Measurements from ENCODE around the gene IFNW1. TPM values are rescaled to one million over a fixed set of nuclear protein-coding genes. Genes with fewer than 3 reads are reported as not detected.

Gene IFNW1
- total RNA-seq, 1 experiment from 2014 or later = not detected

DNA sequence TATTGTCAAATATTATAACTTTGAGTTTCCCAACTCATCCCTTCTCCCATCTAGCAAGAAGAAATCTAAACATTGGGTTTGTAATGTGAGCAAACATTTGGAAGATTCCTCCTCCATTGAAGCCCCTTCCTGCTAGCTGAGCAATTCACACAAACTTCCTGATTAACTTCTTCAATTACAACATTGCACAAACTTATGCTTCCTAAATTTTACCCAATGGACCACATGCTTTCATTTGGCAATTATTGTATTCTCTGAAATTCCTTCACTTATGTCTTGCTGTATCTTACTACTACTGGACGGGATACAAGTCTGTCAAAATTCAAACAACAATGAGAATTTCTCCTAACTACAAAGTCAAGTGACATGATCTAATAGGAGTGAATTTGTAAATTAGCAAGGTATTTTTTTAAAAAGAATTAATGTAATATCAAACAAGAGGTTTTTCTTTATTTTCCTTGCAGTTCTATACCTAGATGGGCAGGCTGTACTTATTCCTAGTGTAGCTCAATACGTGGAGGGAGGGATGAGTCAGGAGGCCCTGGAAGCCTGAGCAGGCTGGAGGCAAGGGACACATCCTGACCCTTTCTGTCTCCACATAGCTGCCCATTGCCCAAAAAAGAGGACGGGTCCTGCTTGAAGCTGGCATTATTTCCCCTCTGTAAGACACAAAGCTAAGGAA is 11.8 kb upstream of the IFNW1 start (continued):
- TF ChIP-seq, protein P1, sequence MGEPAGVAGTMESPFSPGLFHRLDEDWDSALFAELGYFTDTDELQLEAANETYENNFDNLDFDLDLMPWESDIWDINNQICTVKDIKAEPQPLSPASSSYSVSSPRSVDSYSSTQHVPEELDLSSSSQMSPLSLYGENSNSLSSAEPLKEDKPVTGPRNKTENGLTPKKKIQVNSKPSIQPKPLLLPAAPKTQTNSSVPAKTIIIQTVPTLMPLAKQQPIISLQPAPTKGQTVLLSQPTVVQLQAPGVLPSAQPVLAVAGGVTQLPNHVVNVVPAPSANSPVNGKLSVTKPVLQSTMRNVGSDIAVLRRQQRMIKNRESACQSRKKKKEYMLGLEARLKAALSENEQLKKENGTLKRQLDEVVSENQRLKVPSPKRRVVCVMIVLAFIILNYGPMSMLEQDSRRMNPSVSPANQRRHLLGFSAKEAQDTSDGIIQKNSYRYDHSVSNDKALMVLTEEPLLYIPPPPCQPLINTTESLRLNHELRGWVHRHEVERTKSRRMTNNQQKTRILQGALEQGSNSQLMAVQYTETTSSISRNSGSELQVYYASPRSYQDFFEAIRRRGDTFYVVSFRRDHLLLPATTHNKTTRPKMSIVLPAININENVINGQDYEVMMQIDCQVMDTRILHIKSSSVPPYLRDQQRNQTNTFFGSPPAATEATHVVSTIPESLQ (CRISPR knock-in tag; IDR thresholded peaks at IDR 0.05) = no peak
- TF ChIP-seq, protein P2, sequence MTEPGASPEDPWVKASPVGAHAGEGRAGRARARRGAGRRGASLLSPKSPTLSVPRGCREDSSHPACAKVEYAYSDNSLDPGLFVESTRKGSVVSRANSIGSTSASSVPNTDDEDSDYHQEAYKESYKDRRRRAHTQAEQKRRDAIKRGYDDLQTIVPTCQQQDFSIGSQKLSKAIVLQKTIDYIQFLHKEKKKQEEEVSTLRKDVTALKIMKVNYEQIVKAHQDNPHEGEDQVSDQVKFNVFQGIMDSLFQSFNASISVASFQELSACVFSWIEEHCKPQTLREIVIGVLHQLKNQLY (CRISPR knock-in tag; IDR thresholded peaks at IDR 0.05) = no peak
- TF ChIP-seq, protein P3, sequence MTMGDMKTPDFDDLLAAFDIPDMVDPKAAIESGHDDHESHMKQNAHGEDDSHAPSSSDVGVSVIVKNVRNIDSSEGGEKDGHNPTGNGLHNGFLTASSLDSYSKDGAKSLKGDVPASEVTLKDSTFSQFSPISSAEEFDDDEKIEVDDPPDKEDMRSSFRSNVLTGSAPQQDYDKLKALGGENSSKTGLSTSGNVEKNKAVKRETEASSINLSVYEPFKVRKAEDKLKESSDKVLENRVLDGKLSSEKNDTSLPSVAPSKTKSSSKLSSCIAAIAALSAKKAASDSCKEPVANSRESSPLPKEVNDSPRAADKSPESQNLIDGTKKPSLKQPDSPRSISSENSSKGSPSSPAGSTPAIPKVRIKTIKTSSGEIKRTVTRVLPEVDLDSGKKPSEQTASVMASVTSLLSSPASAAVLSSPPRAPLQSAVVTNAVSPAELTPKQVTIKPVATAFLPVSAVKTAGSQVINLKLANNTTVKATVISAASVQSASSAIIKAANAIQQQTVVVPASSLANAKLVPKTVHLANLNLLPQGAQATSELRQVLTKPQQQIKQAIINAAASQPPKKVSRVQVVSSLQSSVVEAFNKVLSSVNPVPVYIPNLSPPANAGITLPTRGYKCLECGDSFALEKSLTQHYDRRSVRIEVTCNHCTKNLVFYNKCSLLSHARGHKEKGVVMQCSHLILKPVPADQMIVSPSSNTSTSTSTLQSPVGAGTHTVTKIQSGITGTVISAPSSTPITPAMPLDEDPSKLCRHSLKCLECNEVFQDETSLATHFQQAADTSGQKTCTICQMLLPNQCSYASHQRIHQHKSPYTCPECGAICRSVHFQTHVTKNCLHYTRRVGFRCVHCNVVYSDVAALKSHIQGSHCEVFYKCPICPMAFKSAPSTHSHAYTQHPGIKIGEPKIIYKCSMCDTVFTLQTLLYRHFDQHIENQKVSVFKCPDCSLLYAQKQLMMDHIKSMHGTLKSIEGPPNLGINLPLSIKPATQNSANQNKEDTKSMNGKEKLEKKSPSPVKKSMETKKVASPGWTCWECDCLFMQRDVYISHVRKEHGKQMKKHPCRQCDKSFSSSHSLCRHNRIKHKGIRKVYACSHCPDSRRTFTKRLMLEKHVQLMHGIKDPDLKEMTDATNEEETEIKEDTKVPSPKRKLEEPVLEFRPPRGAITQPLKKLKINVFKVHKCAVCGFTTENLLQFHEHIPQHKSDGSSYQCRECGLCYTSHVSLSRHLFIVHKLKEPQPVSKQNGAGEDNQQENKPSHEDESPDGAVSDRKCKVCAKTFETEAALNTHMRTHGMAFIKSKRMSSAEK (CRISPR knock-in tag; IDR thresholded peaks at IDR 0.05; ENCODE audit: borderline replicate concordance) = no peak
- TF ChIP-seq, protein P4, sequence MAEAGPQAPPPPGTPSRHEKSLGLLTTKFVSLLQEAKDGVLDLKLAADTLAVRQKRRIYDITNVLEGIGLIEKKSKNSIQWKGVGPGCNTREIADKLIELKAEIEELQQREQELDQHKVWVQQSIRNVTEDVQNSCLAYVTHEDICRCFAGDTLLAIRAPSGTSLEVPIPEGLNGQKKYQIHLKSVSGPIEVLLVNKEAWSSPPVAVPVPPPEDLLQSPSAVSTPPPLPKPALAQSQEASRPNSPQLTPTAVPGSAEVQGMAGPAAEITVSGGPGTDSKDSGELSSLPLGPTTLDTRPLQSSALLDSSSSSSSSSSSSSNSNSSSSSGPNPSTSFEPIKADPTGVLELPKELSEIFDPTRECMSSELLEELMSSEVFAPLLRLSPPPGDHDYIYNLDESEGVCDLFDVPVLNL (CRISPR knock-in tag; IDR thresholded peaks at IDR 0.05; ENCODE audit: borderline replicate concordance, low read depth) = no peak

DNA sequence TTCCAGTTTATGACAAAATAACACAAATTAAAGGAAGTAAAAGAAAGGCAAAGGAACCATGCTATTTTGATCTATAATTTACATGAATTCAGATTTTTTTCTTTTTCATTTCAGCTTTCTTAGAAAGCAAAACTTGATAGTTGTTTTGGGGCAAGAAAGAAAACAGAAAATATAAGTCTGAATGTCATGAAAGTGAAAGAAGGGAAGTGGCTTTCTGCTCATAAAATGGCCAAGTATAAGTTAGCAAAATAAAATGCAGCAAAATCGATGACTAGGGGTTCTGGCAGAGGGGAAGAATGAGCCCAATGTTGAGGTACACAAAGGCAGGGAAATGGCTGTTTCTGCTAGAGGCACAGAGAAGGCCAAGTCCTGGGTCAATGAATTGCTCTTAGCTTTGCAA is 3.0 kb upstream of the IFNW1 start:
- Mint-ChIP-seq H3K27ac (no peak overlapping the region), H3K4me3 (no peak overlapping the region), H3K27me3 (ENCODE audit: low read depth) (no peaks in the 10 kb centered on the region), H3K36me3 (no peaks in the 10 kb centered on the region), H3K4me1 (no peaks in the 10 kb centered on the region), H3K9me3 (peaks cover 22% of the 10 kb centered on the region)
- DNase-seq (ENCODE audit: low spot score) (no peak), ATAC-seq (no peak)
- TF ChIP-seq, protein P5, sequence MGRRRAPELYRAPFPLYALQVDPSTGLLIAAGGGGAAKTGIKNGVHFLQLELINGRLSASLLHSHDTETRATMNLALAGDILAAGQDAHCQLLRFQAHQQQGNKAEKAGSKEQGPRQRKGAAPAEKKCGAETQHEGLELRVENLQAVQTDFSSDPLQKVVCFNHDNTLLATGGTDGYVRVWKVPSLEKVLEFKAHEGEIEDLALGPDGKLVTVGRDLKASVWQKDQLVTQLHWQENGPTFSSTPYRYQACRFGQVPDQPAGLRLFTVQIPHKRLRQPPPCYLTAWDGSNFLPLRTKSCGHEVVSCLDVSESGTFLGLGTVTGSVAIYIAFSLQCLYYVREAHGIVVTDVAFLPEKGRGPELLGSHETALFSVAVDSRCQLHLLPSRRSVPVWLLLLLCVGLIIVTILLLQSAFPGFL (CRISPR knock-in tag; IDR thresholded peaks at IDR 0.05; ENCODE audit: borderline replicate concordance) = no peak
- TF ChIP-seq NFE2L1 (CRISPR knock-in tag; IDR thresholded peaks at IDR 0.05) = no peak
- ChIA-PET POLR2A (no interaction called here), CTCF (no interaction called here)

DNA sequence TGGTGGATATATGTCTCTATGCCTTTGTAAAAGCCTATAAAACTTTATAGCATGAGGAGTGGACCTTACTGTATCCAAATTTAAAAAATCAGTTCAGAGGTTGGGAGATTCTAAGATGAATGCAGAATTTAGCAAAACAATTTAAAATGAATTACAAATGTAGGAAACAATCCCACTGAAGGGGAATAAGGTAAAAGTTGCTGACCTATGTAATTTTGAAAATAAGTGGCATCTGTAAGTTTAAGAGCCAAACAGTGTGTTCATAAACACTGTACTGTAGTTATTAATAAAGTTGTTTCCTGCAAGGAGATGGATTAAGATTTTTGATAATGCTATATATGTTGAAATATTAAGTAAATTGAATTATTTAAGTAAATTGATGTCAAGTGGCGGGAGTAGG is 4.6 kb downstream of the IFNW1 start:
- Mint-ChIP-seq H3K27me3 (ENCODE audit: low read depth) (no peaks in the 10 kb centered on the region), H3K9me3 (no peaks in the 10 kb centered on the region), H3K4me1 (no peaks in the 10 kb centered on the region), H3K36me3 (no peaks in the 10 kb centered on the region), H3K27ac (no peak overlapping the region), H3K4me3 (no peak overlapping the region)
- no peak for DNase-seq (ENCODE audit: low spot score)
- no peak for TF ChIP-seq IRF2 (CRISPR knock-in tag; IDR thresholded peaks at IDR 0.05; ENCODE audit: borderline replicate concordance, low read depth)
- TF ChIP-seq RELA (CRISPR knock-in tag; IDR thresholded peaks at IDR 0.05; ENCODE audit: borderline replicate concordance) = no peak
- TF ChIP-seq MXD4 (CRISPR knock-in tag; IDR thresholded peaks at IDR 0.05; ENCODE audit: borderline replicate concordance) = no peak
- CTCF ChIA-PET = interaction anchor here (1.2 kb wide), 1 partner anchor 17 kb away, joined by 5 read pairs; no protein-coding TSS in a partner anchor
- POLR2A ChIA-PET = no interaction called here
- no peak for ATAC-seq

Measured in WTC11 (cell line).